Right ventricle myocardium inferior (tissue), 1 donor: ENCODE measurements around the gene ERCC6L. TPM values are rescaled to one million over a fixed set of nuclear protein-coding genes. Genes with fewer than 3 reads are reported as not detected.

Experiments used
- ATAC-seq: fragments of 200-7000 bp; cut with Tn5 transposase; one replicate; pipeline ENCODE4 v1.9.1; 2020; ENCODE audit warnings: mild to moderate bottlenecking, moderate library complexity
- DNase-seq: peaks from one replicate; pipeline ENCODE4 v3.0.0; 2021; ENCODE audit errors: missing footprints
- intact Hi-C: fragments of 100-400 bp; cut with DNase I; formaldehyde crosslinking; loops from one replicate; pipeline ENCODE4 v1.11.0; 2022
- long read RNA-seq: library from polyadenylated mRNA; unstranded; transcript quantifications from one replicate; pipeline ENCODE4 v2.0.0, GENCODE V29; 2021
- total RNA-seq: library from RNA; stranded (reverse); fragmentation: NEBNext Ultra II Directional; extraction: Animal tissue kit (Norgen Biotek cat#: 25700); gene quantifications from one replicate; pipeline ENCODE4 v1.2.1, GENCODE V29; 2021
- donor health status: DM: no; HTN: yes; CAD: no; lungs with severe emphysema.

The ERCC6L gene
- 0.14 TPM for total RNA-seq
- long read RNA-seq: 0 reads

GRCh38 chrX:72238721-72239475 is at the start of gene ERCC6L:
Gene ERCC6L (minus strand): TSS chrX:72239027. CDS start chrX:72238911, 116 bp downstream.
- DNase-seq (peak; percentile 94), ATAC-seq (peak; percentile 100)
- intact Hi-C loops: no loop called here

- no peak for DNase-seq
- ATAC-seq: no peak
- intact Hi-C loops: no loop called here
These were observed 43.5 kb upstream of the ERCC6L start for GRCh38 chrX:72282302-72282701.

GRCh38 chrX:72280321-72280845 is 41.6 kb upstream of the ERCC6L start:
- intact Hi-C loops: no loop called here
- DNase-seq: no peak
- ATAC-seq: no peak

GRCh38 chrX:72276478-72276953 is 37.7 kb upstream of the ERCC6L start:
- no peak for DNase-seq
- ATAC-seq: no peak

GRCh38 chrX:72274526-72274925 is 35.7 kb upstream of the ERCC6L start:
- intact Hi-C loops: loop anchor here (10.0 kb wide), 1 partner anchor 270 kb away; no protein-coding TSS in a partner anchor
- ATAC-seq (no peak), DNase-seq (no peak)

More at GRCh38 chrX:72276478-72276953, 37.7 kb upstream of the ERCC6L start:
- intact Hi-C loops: loop anchor here (5.0 to 10.0 kb wide), 2 partner anchors 34 to 272 kb away; no protein-coding TSS in a partner anchor

- ATAC-seq (no peak), DNase-seq (no peak)
- intact Hi-C loops: loop anchor here (10.0 kb wide), 1 partner anchor 269 kb away; no protein-coding TSS in a partner anchor
These were observed 34.9 kb upstream of the ERCC6L start for GRCh38 chrX:72273718-72274117.

GRCh38 chrX:72272868-72273267 is 34.0 kb upstream of the ERCC6L start:
- ATAC-seq (no peak), DNase-seq (no peak)
- intact Hi-C loops: loop anchor here (10.0 kb wide), 1 partner anchor 268 kb away; no protein-coding TSS in a partner anchor

GRCh38 chrX:72271812-72272211 is 33.0 kb upstream of the ERCC6L start:
- intact Hi-C loops: loop anchor here (10.0 kb wide), 1 partner anchor 267 kb away; no protein-coding TSS in a partner anchor
- ATAC-seq: no peak
- DNase-seq: no peak

- ATAC-seq (no peak), DNase-seq (no peak)
- intact Hi-C loops: loop anchor here (10.0 kb wide), 1 partner anchor 266 kb away; no protein-coding TSS in a partner anchor
These were observed 32.4 kb upstream of the ERCC6L start for GRCh38 chrX:72271091-72271788.

- DNase-seq (no peak), ATAC-seq (no peak)
- intact Hi-C loops: loop anchor here (10.0 kb wide), 1 partner anchor 266 kb away; no protein-coding TSS in a partner anchor
These were observed 31.6 kb upstream of the ERCC6L start for GRCh38 chrX:72270316-72270866.

- DNase-seq: no peak
- intact Hi-C loops: loop anchor here (10.0 kb wide), 1 partner anchor 265 kb away; no protein-coding TSS in a partner anchor
- ATAC-seq: no peak
These were observed 30.9 kb upstream of the ERCC6L start for GRCh38 chrX:72269671-72270251.

GRCh38 chrX:72268597-72269365 is 30.0 kb upstream of the ERCC6L start:
- intact Hi-C loops: no loop called here
- DNase-seq (no peak), ATAC-seq (no peak)

- no peak for DNase-seq
- intact Hi-C loops: no loop called here
- no peak for ATAC-seq
These were observed 26.4 kb upstream of the ERCC6L start for GRCh38 chrX:72265263-72265662.

- intact Hi-C loops: no loop called here
These were observed 23.2 kb upstream of the ERCC6L start for GRCh38 chrX:72262077-72262476.

GRCh38 chrX:72260448-72260847 is 21.6 kb upstream of the ERCC6L start:
- intact Hi-C loops: no loop called here
- DNase-seq (no peak), ATAC-seq (no peak)

More at GRCh38 chrX:72262077-72262476, 23.2 kb upstream of the ERCC6L start:
- ATAC-seq: no peak
- DNase-seq: no peak

- ATAC-seq: no peak
- DNase-seq: no peak
- intact Hi-C loops: no loop called here
These were observed 19.3 kb upstream of the ERCC6L start for GRCh38 chrX:72258174-72258573.

- intact Hi-C loops: no loop called here
- ATAC-seq: no peak
- no peak for DNase-seq
These were observed 17.0 kb upstream of the ERCC6L start for GRCh38 chrX:72255864-72256263.

- intact Hi-C loops: no loop called here
- ATAC-seq: no peak
- no peak for DNase-seq
These were observed 16.6 kb upstream of the ERCC6L start for GRCh38 chrX:72255445-72255844.
